Renal pelvis (tissue), 12 donors: Measurements from ENCODE around the gene ARMC7. TPM values are rescaled to one million over a fixed set of nuclear protein-coding genes. Genes with fewer than 3 reads are reported as not detected.
"Not testable (repeated sequence)": the region's sequence is repeated elsewhere in the genome, so short reads cannot be mapped to it uniquely, and the experiment has no call there.

Experiments used
- DNase-seq: peaks from one replicate; pipeline ENCODE4 v3.0.0-alpha.2; 2013
- long read RNA-seq, 16 experiments: transcript quantifications; one replicate each; lab custom pipeline, GENCODE V29; 2026
- polyA plus RNA-seq, 3 donors: library from polyadenylated mRNA; unstranded; fragments of 120-200 nt; gene quantifications; one replicate each; pipeline ENCODE4 v1.2.1, GENCODE V29; 2013; ENCODE audit not compliant: insufficient read length in 3 of 3

Gene ARMC7
- polyA plus RNA-seq = 10 to 100 TPM; 17.3 to 19.1 (median 18.9) TPM
- long read RNA-seq, donor 1, transcript ARMC7-201 (3 exons, 2,126 nt) = major isoform, 7 of 129 reads
- long read RNA-seq, donor 1, partial matches to known transcripts = 34 of 129 reads
- long read RNA-seq, donor 1, other reads (novel, unspliced or antisense) = 85 of 129 reads
- long read RNA-seq, donor 2, partial matches to known transcripts = 113 of 123 reads
- long read RNA-seq, donor 2, other reads (novel, unspliced or antisense) = 5 of 123 reads
- long read RNA-seq, donor 3, transcript ARMC7-201 (3 exons, 2,126 nt) = major isoform, 7 of 8 reads
- long read RNA-seq, donor 3, partial matches to known transcripts = 0 of 8 reads
- long read RNA-seq, donor 3, other reads (novel, unspliced or antisense) = 0 of 8 reads
- long read RNA-seq, donor 4, transcript ARMC7-201 (3 exons, 2,126 nt) = major isoform, 5 of 7 reads
- long read RNA-seq, donor 4, partial matches to known transcripts = 0 of 7 reads
- long read RNA-seq, donor 4, other reads (novel, unspliced or antisense) = 0 of 7 reads
- long read RNA-seq, donor 5 = 0 reads
- long read RNA-seq, donor 6, transcript ARMC7-201 (3 exons, 2,126 nt) = major isoform, 6 of 8 reads
- long read RNA-seq, donor 6, partial matches to known transcripts = 0 of 8 reads
- long read RNA-seq, donor 6, other reads (novel, unspliced or antisense) = 0 of 8 reads
- long read RNA-seq, donor 7, transcript ARMC7-201 (3 exons, 2,126 nt) = major isoform, 9 of 1,234 reads
- long read RNA-seq, donor 7, partial matches to known transcripts = 1,174 of 1,234 reads
- long read RNA-seq, donor 7, other reads (novel, unspliced or antisense) = 47 of 1,234 reads
- long read RNA-seq, donor 8 = 0 reads
- long read RNA-seq, donor 9, transcript ARMC7-201 (3 exons, 2,126 nt) = major isoform, 6 of 9 reads
- long read RNA-seq, donor 9, partial matches to known transcripts = 0 of 9 reads
- long read RNA-seq, donor 9, other reads (novel, unspliced or antisense) = 0 of 9 reads
- long read RNA-seq, donor 10, partial matches to known transcripts = 5 of 8 reads
- long read RNA-seq, donor 10, other reads (novel, unspliced or antisense) = 0 of 8 reads
- long read RNA-seq, donor 11, partial matches to known transcripts = 0 of 4 reads
- long read RNA-seq, donor 11, other reads (novel, unspliced or antisense) = 0 of 4 reads
- long read RNA-seq, donor 12, transcript ARMC7-201 (3 exons, 2,126 nt) = major isoform, 9 of 9 reads
- long read RNA-seq, donor 12, partial matches to known transcripts = 0 of 9 reads
- long read RNA-seq, donor 12, other reads (novel, unspliced or antisense) = 0 of 9 reads
- long read RNA-seq, donor 13, partial matches to known transcripts = 0 of 3 reads
- long read RNA-seq, donor 13, other reads (novel, unspliced or antisense) = 0 of 3 reads
- long read RNA-seq, donor 14 = 0 reads
- long read RNA-seq, donor 15 = 0 reads
- long read RNA-seq, donor 16, transcript ARMC7-201 (3 exons, 2,126 nt) = major isoform, 5 of 12 reads
- long read RNA-seq, donor 16, partial matches to known transcripts = 5 of 12 reads
- long read RNA-seq, donor 16, other reads (novel, unspliced or antisense) = 0 of 12 reads

DNA sequence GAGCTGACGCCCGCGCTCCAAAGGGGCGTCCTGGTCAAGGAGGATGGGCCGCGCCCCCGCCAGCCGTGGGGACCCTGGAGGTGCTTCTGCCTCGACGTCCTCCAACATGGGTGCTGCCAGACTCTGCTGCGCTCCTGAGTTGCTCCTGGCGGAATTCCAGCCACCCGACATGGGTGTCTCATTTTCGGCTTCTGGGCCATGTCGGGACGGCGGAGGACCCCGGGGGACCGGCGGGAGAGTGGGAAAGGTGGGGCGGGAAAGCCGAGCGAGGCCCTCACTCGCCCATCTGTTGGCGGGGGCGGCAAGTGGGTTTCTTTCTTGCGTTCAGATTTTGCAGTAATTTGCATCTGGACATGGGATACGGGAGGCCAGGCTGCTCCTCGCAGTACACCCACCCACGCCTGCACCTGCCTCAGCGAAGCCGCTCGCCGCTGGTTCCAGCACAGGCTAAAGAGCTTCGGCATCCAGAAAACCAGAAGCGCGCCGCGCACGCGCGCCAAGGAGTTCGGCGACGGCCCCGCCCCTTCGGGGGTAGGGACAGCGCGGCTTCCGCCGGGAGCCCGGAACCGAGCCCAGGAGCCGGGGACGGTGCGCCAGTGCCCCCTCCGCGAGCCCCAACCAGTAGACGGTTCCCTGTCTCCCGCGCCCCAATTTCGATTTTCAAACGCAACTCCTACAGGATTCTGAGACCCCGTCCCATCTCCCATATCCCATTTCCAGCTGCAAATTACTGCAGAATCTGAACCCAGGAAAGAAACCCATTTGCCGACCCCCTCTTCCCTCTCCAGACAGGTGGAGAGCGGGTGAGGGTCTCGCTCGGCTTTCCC, at the start of gene ARMC7:
Gene ARMC7, plus strand, starts transcription at position 563 of the 827 bp plus-strand sequence. CDS start 320 bp downstream, outside the sequence.
- peak; percentile 82 for DNase-seq

DNA sequence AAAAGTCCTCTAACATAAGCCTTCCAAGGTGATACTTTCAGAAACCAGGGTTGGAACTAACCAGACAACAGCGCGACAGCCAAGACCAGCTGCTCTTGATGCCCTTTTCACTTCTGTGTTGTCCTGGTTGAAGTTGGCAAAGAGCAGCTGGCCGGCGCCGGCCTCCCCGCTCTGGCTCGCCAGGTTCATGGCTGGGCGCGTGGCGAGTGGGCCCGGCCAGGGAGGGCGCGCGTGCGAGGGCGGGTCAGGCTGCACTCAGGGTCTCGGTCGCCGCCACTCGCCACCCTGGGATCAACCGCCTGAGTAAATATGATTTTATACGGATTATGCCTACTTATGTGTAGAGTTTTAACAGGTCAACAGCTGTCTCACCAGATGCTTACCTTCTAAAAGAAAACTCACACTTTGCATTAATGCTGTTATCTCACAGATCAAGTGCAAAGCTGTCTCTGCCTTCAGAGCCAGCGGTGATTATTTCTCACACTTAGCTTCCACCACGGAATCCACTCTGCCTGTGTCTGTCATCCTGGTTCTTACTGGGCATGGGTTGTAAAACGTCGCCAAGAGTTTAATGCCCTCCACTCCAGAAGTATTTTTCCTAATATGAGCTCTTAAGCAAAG, 49.2 kb upstream of the ARMC7 start:
- no peak for DNase-seq

DNA sequence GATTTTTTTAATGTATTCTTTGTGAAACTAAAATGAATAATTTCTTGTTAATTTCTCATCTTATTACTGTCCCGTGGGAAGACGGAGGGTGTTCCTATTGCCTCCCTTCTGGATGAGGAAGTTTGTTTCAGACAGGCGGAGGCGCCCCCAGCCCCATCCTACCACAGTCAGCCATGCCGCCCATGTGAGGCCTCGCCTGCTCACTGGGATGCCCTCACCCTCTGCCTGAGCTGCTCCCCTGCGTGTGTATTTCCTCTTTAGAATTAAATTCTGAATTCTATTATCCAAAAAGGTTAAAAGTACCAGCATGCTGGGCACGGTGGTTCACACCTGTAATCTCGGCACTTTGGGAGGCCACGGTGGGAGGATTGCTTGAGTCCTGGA, 48.7 kb upstream of the ARMC7 start:
- no peak for DNase-seq

DNA sequence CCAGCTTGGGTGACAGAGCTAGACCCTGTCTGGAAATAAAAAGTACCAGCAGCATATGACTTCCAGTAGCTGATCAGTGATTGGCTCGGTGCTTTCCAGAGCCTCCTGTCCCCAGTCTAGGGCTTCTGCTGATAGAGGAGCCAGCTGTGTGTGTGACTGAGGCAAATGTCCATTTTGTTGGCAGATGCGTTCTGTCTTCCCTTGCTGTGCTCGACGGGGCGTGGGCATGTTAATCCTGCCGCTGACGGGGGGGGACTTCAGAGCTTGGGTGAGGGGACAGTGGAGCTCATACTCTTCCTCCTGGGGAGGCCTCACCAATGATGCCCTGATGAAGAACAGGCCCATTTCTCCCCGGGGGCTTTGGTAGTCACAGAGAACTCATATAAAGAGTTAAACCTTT, 48.2 kb upstream of the ARMC7 start:
- DNase-seq = no peak

DNA sequence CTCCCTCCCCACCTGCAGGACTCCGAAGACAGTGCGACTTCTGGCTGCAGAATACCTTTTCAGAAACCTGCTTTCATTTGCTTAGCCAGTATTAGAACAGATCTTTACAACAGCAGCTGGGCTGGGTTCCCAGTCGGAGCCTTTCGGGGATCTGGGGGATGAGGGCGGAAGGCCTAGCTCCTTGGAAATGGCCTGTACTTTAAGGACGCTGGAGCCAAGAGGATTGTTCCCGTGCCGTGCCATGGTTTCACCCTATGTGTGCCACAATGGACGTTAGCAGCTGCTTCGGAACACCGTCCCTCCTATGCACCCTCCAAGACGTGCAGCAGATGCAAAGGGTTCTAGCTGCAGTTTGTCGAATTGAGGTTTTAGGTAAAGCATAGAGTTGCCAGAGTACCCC, 46.6 kb upstream of the ARMC7 start:
- no peak for DNase-seq

DNA sequence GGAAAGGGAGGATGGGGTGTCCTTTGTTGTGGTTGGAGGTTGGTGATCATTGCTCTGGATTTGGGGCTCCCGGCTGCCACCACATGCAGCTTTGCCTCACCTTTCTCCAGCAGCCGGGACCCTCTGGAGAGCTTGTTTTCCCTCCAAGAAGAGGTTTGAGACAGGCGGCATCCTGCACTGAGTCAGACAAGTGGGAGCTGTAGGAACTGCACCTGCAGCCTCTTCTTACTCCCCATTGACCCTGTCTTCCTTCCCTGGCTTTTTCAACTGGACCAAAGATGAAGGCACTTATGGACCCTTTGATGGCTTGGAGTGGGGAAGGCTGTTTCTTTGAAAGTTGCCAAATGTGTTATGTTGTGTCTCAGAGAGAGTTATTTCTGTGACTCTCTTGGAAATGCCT, 46.1 kb upstream of the ARMC7 start:
- DNase-seq = no peak

DNA sequence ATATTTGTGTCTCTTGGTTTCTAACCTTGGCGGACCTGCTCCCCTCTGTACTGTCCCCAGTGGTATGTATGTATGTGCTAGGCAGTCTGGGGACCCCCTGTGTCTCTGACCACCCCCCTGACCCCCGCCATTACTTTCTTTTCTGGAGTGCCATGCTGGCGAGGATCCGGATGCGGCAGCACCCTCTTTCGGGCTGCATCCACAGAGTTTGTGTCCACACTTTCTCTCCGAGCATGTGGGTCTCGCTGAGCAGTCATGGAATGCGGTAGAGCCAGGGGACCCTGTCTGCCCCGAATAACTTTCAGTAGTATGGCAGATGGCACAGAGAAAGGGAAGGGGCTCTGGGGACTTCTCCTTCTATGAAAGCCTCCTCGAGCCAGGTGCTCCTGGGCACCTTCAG, 45.7 kb upstream of the ARMC7 start:
- DNase-seq = no peak

DNA sequence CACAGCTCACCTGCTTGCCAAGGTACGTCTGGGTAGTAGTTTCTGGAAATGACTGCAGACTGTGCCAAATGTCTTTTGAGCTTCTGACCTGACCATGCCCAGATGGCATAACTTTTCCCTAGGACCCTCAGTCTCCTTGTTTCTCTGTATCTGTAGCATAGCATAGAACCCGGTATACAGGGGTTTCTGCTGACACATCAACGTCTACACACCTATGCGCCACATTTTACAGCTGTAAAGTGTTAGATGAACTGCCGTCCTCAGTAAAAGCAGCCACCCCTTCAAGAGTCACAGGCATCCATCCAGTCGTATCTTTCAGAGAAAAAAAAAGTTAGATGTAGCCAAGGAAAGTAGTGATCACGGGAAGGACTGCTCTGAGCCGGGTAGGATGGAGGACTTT, 45.3 kb upstream of the ARMC7 start:
- DNase-seq = no peak

DNA sequence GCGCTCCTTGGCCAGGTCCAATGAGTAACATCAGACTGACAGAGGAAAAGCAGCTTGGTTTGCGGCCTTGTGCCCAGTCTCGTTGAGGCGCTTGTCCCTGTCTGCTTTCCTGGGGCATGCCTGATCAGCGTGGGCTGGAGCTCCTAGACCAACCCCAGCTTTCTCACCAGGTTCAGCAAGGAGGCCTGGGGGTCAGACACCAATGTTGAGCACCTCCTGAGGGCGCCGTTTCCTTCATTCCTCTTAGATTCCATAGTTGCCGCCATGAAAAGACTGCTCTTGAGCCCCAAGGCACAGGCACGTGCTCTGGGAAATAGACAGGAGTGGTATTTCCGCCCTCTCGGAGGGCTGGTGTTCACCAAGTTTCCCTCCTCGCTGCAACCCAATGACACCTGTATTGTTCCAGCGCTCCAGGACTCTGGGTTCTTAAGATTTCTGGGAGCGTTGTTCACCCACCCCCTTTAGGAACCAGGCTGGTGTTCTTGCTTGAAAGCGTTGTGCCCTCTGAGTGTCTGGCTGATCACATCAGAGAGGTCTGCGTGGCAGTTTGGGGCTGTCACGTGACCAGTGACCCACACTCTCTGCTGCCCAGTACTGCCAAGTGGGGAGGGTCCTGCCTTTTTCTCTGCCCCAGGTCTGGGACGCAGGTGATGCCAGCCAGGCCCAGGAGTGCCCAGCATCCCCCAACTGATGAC, 44.8 kb upstream of the ARMC7 start:
- DNase-seq = no peak

DNA sequence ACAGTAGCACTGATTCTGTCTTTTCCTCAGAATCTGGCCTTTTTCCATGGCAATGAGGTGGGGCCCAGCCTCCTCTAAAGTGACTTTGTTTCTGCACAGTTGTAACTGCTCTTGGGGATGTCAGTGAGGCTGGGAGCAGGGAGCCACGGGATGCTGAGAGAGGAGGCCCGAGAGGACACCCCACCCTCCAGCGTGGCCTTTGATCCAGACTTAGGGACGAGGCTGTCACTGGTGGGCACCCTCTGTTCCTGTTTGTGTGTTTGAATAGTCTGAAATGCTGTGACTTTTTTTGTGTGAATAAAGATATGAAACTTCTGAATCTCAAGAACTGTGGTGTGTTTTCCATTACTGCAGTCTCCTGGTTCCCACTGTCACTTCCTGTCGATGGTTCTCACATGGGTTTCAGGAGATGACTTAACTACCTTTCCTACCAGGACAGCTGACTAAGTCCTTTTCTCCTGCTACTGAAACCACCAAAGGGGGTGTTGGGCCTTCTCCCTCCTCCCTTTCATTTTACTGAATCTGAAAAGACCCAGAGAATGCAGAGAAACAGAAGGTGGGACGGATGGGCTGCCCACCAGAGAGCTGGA, 44.1 kb upstream of the ARMC7 start:
- DNase-seq = no peak

DNA sequence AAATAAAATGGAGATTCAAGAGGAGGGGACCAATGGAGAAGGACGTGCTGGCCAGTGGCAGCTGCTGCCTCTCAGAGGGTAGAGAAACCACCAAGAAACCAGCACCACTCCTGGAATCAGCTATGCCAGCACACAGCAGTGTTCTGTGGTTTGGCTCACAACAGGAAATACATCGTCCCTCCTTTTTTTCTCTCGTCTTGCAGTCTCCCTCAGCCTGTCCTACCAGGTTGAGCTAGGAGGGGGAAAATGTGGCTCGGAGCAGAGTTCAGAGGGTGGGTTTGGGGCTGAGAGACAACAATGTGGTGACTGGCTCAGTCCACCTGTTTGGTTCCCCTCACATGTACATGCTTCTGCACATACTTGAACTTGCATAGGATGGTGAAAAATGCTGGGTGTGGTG, 41.9 kb upstream of the ARMC7 start:
- DNase-seq = no peak

DNA sequence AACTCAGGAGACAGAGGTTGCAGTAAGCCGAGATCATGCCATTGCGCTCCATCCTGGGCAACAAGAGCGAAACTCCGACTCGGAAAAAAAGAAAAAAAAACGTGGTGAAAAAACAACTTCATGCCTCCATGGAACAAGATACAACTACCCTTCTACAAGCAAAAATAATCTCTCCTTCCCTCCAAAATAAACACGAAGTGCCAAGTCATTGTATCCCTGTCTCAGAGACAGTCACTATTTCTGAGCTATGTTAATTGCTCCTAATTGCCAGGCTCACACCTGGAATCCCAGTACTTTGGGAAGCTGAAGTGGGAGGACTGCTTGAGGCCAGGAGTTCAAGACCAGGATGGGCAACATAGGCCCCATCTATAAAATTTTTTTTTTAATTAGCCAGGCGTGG, 41.0 kb upstream of the ARMC7 start:
- no peak for DNase-seq

DNA sequence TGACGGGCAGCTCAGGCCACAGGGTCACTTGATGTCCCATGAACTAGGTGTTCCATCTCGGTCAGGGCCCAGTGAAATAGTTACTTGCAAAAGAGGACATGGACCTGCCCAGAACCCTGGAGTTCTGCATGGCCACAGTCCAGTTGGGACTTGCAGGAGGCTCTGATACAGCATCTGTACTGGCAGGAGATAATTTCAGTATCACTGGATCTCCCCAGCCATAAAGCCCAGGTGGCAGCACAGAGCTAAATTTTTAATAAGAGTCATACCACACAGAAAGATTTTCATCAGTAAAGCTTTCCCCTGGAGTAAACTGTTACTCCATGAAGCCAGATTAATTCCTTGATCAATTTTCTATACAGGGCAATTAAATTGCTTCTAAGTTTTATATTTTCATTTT, 40.0 kb upstream of the ARMC7 start:
- DNase-seq = no peak

DNA sequence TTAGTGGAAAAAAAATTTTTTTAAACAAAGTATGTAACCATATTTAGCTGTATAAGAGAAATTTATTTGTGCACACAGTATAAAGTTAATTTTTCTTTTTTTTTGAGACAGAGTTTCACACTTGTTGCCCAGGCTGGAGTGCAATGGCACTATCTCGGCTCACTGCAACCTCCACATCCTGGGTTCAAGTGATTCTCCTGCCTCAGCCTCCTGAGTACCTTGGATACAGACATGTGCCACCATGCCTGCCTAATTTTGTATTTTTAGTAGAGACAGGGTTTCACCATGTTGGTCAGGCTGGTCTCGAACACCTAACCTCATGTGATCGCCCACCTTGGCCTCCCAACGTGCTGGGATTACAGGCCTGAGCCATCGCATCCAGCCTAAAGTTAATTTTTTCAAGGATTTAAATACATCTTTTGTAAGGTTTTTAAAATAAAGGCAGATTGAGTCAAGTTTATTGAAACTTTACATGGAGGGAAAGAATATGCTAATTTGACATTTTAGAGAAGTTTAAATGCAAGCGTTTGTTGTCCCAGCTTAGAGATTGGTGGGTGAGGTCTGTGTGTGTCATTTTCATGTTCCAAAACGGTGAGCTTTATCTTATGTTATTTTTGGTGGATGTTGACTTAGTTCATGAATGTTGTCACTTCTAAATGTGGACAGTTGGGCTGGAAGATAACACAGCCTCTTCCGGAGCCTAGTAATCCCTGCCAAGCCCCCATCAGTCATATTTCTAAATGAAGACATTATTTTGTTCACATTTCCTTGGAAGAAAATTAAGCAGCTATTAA, 38.1 kb upstream of the ARMC7 start:
- DNase-seq = not testable (repeated sequence)

DNA sequence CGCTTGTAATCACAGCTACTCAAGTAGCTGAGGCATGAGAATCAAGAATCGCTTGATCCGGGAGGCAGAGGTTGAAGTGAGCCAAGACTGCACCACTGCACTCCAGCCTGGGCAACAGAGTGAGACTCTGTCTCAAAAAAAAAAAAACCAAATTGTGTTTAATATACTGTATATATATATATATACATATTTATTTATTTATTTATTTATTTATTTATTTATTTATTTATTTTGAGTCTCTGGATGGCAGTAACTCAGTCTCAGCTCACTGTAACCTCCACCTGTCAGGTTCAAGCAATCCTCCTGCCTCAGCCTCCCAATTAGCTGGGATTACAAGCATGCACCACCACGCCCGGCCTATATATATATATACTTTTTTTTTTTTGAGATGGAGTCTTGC, 36.9 kb upstream of the ARMC7 start:
- not testable (repeated sequence) for DNase-seq

DNA sequence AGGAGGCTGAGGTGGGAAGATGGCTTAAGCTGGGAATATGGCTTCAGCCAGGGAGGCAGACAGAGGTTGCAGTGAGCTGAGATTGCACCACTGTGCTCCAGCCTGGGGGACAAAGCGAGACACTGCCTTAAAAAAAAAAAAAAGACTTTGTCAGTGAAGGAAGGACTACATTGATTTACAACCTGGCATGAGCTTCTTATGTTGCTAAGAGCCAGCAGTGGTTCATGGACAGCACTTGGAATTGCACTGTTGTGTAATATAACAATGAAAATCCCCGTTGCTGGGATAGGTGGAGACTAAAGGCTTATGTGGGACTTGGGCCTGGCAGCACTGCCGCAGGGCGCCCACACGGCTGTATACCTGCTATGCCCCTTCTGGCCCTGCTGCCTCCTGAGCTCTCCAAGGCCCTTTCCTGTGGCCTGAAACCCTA, 36.1 kb upstream of the ARMC7 start:
- no peak for DNase-seq

DNA sequence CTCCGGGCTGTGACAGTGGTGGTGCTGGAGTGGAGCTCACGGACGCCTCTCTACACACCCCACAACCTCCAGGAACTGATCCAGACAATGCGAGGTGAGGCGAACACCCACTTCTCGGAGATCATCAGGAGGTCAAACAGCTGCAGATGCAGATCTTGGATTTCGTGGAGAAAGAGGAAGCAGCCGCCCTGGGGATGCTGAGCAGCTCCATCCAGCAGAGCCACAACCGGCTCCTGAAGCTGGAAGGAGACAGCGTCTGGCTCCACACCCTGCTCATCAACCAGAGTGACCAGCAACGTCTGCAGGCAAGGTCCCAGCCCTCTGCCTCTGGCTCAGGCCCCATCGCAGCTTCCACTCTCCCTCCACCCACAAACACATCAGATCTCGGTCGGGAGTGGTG, 35.2 kb upstream of the ARMC7 start:
- DNase-seq = no peak
